ENCODE results near the gene PFDN1. TPM values are rescaled to one million over a fixed set of nuclear protein-coding genes. Genes with fewer than 3 reads are reported as not detected.
A peak's percentile ranks its signal among the peaks of the same experiment; 100 is the strongest.

The PFDN1 gene
- total RNA-seq, 1 donor: 60.2 TPM

DNA sequence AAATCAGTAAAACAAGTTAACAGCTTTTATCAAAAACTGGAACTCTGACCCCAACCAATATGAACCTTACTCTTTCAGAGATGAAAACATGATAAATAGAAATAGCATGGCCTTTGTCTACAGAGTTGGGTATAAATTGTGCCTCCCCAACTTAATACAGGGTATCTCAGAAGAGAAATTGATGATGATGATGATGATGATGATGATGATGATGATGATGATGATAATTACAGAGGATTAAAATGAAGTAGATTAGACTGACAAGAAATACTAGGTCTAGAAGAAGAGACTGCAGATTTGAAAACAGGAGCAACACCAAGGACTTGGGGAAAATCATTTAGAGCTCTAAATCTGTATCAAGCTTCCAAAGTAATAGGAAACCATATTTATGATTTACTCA lies 27.1 kb downstream of the PFDN1 start:
- TF ChIP-seq, protein P1, sequence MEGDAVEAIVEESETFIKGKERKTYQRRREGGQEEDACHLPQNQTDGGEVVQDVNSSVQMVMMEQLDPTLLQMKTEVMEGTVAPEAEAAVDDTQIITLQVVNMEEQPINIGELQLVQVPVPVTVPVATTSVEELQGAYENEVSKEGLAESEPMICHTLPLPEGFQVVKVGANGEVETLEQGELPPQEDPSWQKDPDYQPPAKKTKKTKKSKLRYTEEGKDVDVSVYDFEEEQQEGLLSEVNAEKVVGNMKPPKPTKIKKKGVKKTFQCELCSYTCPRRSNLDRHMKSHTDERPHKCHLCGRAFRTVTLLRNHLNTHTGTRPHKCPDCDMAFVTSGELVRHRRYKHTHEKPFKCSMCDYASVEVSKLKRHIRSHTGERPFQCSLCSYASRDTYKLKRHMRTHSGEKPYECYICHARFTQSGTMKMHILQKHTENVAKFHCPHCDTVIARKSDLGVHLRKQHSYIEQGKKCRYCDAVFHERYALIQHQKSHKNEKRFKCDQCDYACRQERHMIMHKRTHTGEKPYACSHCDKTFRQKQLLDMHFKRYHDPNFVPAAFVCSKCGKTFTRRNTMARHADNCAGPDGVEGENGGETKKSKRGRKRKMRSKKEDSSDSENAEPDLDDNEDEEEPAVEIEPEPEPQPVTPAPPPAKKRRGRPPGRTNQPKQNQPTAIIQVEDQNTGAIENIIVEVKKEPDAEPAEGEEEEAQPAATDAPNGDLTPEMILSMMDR (IDR thresholded peaks at IDR 0.05; ENCODE audit: insufficient read depth, low read length): no peak
- no peak for DNase-seq (ENCODE audit: low read depth)
- H3K4me3 ChIP-seq (ENCODE audit: low read depth, low read length): no peak overlapping the region

- no peak overlapping the region for H3K4me3 ChIP-seq (ENCODE audit: low read depth, low read length)
- TF ChIP-seq, protein P1 (IDR thresholded peaks at IDR 0.05; ENCODE audit: insufficient read depth, low read length): no peak
- DNase-seq (ENCODE audit: low read depth): peak; percentile 35
Measured at GRCh38 chr5:140273401-140273877, 29.5 kb downstream of the PFDN1 start.

DNA sequence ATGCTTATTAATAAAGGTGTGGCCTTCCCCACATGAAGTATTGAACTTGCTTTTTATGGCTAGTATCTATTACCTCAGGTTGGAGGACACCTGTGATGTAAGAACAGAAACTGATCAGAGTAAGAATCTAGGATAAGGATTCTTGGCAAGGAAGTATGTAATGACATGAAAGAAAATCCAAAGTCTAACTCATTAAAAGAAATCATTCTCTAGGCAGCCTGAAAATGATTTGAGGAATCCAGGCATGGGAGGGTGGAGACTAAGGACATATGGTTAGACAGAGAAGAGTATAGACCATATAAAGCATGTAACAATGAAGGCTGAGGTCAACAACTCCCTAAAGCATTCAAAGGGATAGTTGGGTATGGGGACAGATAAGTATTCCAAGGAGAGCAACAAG lies 32.9 kb downstream of the PFDN1 start:
- TF ChIP-seq, protein P1 (IDR thresholded peaks at IDR 0.05; ENCODE audit: insufficient read depth, low read length): no peak
- no peak for DNase-seq (ENCODE audit: low read depth)
- no peak overlapping the region for H3K4me3 ChIP-seq (ENCODE audit: low read depth, low read length)

- no peak overlapping the region for H3K4me3 ChIP-seq (ENCODE audit: low read depth, low read length)
- DNase-seq (ENCODE audit: low read depth): no peak
- TF ChIP-seq, protein P1 (IDR thresholded peaks at IDR 0.05; ENCODE audit: insufficient read depth, low read length): no peak
Measured at GRCh38 chr5:140267559-140268018, 35.3 kb downstream of the PFDN1 start.

DNA sequence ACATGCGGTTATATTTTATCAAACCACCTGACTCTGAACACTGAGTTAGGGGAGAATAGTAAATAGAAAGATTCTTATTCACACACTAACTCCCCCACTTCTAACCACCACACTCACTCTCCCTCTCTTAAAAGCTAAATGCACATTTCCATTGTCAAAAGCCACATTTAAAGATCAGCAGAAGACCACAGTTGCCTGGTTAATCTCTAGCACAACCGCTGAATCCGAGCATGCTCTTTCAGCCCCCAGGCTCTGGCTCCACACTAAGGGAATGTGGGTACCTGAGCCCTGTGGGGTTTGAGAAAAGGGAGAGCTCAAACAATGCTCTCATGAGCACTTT lies 35.7 kb downstream of the PFDN1 start:
- TF ChIP-seq, protein P1 (IDR thresholded peaks at IDR 0.05; ENCODE audit: insufficient read depth, low read length): no peak
- H3K4me3 ChIP-seq (ENCODE audit: low read depth, low read length): no peak overlapping the region
- no peak for DNase-seq (ENCODE audit: low read depth)

DNA sequence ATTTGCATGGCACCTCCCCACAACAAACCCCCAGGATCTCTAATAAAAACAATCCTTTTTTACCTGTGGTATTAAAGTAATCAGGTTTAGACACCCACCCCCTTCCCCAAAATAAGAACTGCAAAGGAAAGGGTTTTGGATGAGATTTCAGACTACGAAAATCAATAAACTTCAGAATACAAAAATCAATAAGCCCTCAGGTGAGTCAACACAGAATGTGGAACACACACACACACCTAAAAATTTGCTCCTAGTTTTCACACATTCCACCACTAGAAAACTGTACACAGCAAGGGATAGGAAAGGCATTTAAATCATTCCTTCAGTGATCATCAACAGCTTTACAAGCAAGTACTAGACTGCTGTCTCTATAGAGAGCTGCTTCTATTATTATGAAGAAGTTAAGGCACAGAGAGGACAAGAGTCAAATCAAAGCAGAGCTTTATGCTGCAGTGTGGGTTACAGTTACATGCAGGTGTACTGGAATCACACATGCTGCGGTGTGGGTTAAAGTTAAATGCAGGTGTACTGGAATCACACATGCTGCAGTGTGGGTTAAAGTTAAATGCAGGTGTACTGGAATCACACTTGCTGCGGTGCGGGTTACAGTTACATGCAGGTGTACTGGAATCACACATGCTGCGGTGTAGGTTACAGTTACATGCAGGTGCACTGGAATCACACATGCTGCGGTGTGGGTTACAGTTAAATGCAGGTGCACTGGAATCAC lies 36.3 kb downstream of the PFDN1 start:
- no peak for DNase-seq (ENCODE audit: low read depth)
- TF ChIP-seq, protein P1 (IDR thresholded peaks at IDR 0.05; ENCODE audit: insufficient read depth, low read length): no peak
- no peak overlapping the region for H3K4me3 ChIP-seq (ENCODE audit: low read depth, low read length)

DNA sequence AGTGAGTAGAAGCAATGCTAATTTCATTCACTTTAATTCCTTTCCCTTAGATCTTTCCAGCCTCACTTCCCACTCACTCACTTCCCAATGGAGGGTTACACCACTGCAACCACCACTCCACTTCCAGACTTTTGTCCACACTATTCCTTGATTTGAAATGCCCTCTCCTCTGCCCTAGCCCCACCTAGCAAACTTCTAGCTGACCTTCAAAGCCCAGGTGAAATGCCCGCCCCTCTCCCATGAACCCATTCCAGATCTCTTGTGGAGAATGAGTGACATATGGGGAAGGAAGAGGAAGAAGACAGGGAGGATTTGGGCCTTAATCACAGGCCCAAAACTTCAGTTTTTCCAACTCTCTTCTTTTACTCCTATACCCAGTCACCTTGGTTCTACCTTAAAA lies 37.1 kb downstream of the PFDN1 start:
- no peak for DNase-seq (ENCODE audit: low read depth)
- TF ChIP-seq, protein P1 (IDR thresholded peaks at IDR 0.05; ENCODE audit: insufficient read depth, low read length): no peak
- no peak overlapping the region for H3K4me3 ChIP-seq (ENCODE audit: low read depth, low read length)

All from fibroblast of the aortic adventitia (primary cell).